GM12878 (cell line): ENCODE data around the gene YWHAH. TPM values are rescaled to one million over a fixed set of nuclear protein-coding genes. Genes with fewer than 3 reads are reported as not detected.

Experiments
- ASH2L ChIP-seq: fragments of 300-600, 200-600 bp; sonication (generic); IDR thresholded peaks from 2 replicates; pipeline ENCODE4 v1.6.1; 2017; ENCODE audit warnings: low read depth, mild to moderate bottlenecking, borderline replicate concordance
- ATF3 ChIP-seq: IDR thresholded peaks from 2 replicates; pipeline ENCODE4 v1.6.1; 2011; ENCODE audit warnings: low read depth, mild to moderate bottlenecking, low read length, moderate library complexity, borderline replicate concordance; ENCODE audit errors: extremely low read depth
- CEBPB ChIP-seq, 2 experiments: fragments of 150-350 bp in 1 of 2; IDR thresholded peaks; 2 replicates each; pipeline ENCODE4 v1.6.1; 2012 to 2014; ENCODE audit warnings: low read depth in 2 of 2, low read length in 2 of 2, borderline replicate concordance in 1 of 2, inconsistent platforms in 1 of 2
- CEBPZ ChIP-seq: fragments of 150-350 bp; IDR thresholded peaks from 2 replicates; pipeline ENCODE4 v1.6.1; 2016; ENCODE audit warnings: low read depth, low read length
- HDAC6 ChIP-seq: fragments of 200-600 bp; sonication (generic); IDR thresholded peaks from one replicate; pipeline ENCODE4 v1.8.0; 2017; ENCODE audit warnings: antibody characterized with exemption; ENCODE audit not compliant: unreplicated experiment
- IRF5 ChIP-seq: fragments of 450-650 bp; IDR thresholded peaks from 2 replicates; pipeline ENCODE4 v1.6.1; 2017; ENCODE audit warnings: borderline replicate concordance
- LARP7 ChIP-seq: fragments of 450-650 bp; IDR thresholded peaks from 2 replicates; pipeline ENCODE4 v1.6.1; 2017; ENCODE audit warnings: mild to moderate bottlenecking
- MEF2A ChIP-seq: IDR thresholded peaks from 2 replicates; pipeline ENCODE4 v1.6.1; 2011; ENCODE audit warnings: low read depth, mild to moderate bottlenecking, low read length, moderate library complexity; ENCODE audit not compliant: insufficient read depth
- MLLT1 ChIP-seq: fragments of 450-650 bp; IDR thresholded peaks from 2 replicates; pipeline ENCODE4 v1.6.1; 2016; ENCODE audit warnings: mild to moderate bottlenecking
- NBN ChIP-seq: fragments of 450-650 bp; IDR thresholded peaks from 2 replicates; pipeline ENCODE4 v1.6.1; 2016
- NFIC ChIP-seq: IDR thresholded peaks from 2 replicates; pipeline ENCODE4 v1.6.1; 2012; ENCODE audit warnings: low read depth, mild to moderate bottlenecking, inconsistent platforms, low read length, moderate library complexity
- PBX3 ChIP-seq: IDR thresholded peaks from 2 replicates; pipeline ENCODE4 v1.6.1; 2011; ENCODE audit warnings: mild to moderate bottlenecking, low read depth, low read length, moderate library complexity; ENCODE audit not compliant: insufficient replicate concordance
- POU2F2 ChIP-seq: IDR thresholded peaks from 3 replicates; pipeline ENCODE4 v1.6.1; 2011; ENCODE audit warnings: low read depth, mild to moderate bottlenecking, low read length, borderline replicate concordance
- RAD21 ChIP-seq: IDR thresholded peaks from 2 replicates; pipeline ENCODE4 v1.6.1; 2011; ENCODE audit warnings: mild to moderate bottlenecking, low read depth, low read length, moderate library complexity; ENCODE audit not compliant: insufficient read depth
- RB1 ChIP-seq: fragments of 450-650 bp; formaldehyde crosslinking; IDR thresholded peaks from 2 replicates; pipeline ENCODE4 v1.6.1; 2017; ENCODE audit warnings: mild to moderate bottlenecking, borderline replicate concordance
- SIN3A ChIP-seq: IDR thresholded peaks from 2 replicates; pipeline ENCODE4 v1.6.1; 2012; ENCODE audit warnings: low read depth, low read length, improper control_type of control experiment
- SRF ChIP-seq, 2 experiments: IDR thresholded peaks; 2 replicates each; pipeline ENCODE4 v1.6.1; 2011; ENCODE audit warnings: low read depth in 2 of 2, low read length in 2 of 2, mild to moderate bottlenecking in 1 of 2, moderate library complexity in 1 of 2
- STAT1 ChIP-seq: fragments of 450-650 bp; conservative IDR thresholded peaks from 2 replicates; pipeline ENCODE4 v1.6.1; 2014; ENCODE audit warnings: antibody characterized with exemption, mild to moderate bottlenecking
- SUPT20H ChIP-seq: IDR thresholded peaks from 2 replicates; pipeline ENCODE4 v1.6.1; 2011; ENCODE audit warnings: low read depth, mild to moderate bottlenecking, low read length, moderate library complexity, borderline replicate concordance; ENCODE audit not compliant: control insufficient read depth
- SUZ12 ChIP-seq: fragments of 200-600 bp; sonication (generic); IDR thresholded peaks from one replicate; pipeline ENCODE4 v1.6.1; 2018; ENCODE audit warnings: antibody characterized with exemption, mild to moderate bottlenecking; ENCODE audit not compliant: unreplicated experiment
- TCF7 ChIP-seq: IDR thresholded peaks from 2 replicates; pipeline ENCODE4 v1.6.1; 2014; ENCODE audit warnings: antibody characterized with exemption, borderline replicate concordance
- YY1 ChIP-seq: IDR thresholded peaks from 2 replicates; pipeline ENCODE4 v1.6.1; 2011; ENCODE audit warnings: low read depth, mild to moderate bottlenecking, low read length
- ZBED1 ChIP-seq: IDR thresholded peaks from 2 replicates; pipeline ENCODE4 v1.6.1; 2016; ENCODE audit warnings: borderline replicate concordance
- ZNF207 ChIP-seq: fragments of 450-650 bp; IDR thresholded peaks from 2 replicates; pipeline ENCODE4 v1.6.1; 2014; ENCODE audit warnings: antibody characterized with exemption, mild to moderate bottlenecking, borderline replicate concordance
- polyA plus RNA-seq, 11 experiments: library from polyadenylated mRNA; depleted of rRNA in 4 of 11; unstranded in 6 of 11; stranded (reverse) in 5 of 11; fragments of >200 nt; fragmentation: Nextera tagmentation in 4 of 11; fragmentation: Illumina TruSeq in 1 of 11; extraction: Ambion mirVana in 4 of 11; extraction: Trizol in 1 of 11; gene quantifications; 1 replicate in 1 of 11; 2 replicates in 10 of 11; pipeline versions ENCODE4 v1.2.1 to v1.2.3, GENCODE V29; 2011 to 2016; ENCODE audit warnings: inconsistent platforms in 2 of 11, missing spikeins in 2 of 11, low read depth in 1 of 11
- total RNA-seq, 4 experiments: library from RNA; depleted of rRNA in 3 of 4; stranded (reverse); fragments of >200 nt in 3 of 4; fragmentation: Illumina TruSeq in 1 of 4; extraction: Trizol in 1 of 4; gene quantifications; 2 replicates each; pipeline versions ENCODE4 v1.2.1 to v1.2.3, GENCODE V29; 2013 to 2021

Gene YWHAH
- total and polyA plus RNA-seq, 10 of the 15 experiments (the other 5 are each of a cell fraction or from before 2014, with no cell fraction given), result 34.2 to 197 (median 115) TPM

GRCh38 chr22:31947296-31947695 lies 3.0 kb downstream of the YWHAH start (continued):
- TF ChIP-seq SUPT20H (no peak), PBX3 (peak; percentile 54), HDAC6 (no peak), RB1 (peak; percentile 65; the same call in 1 of the 2 replicates), STAT1 (no peak), IRF5 (no peak), TCF7 (no peak), NFIC (no peak), SUZ12 (no peak), MLLT1 (no peak), NBN (0 out of 2 replicates have a peak, but pooled peaks have one; percentile 24), LARP7 (no peak), SRF (IDR thresholded peaks at IDR 0.05; ENCODE audit: low read depth in 2 of 2, low read length in 2 of 2) (no peak), ASH2L (no peak), POU2F2 (no peak), ZNF207 (no peak), ZBED1 (no peak), CEBPB (IDR thresholded peaks at IDR 0.05; ENCODE audit: borderline replicate concordance in 1 of 2, low read depth in 2 of 2, low read length in 2 of 2) (no peak), SIN3A (no peak), YY1 (0 out of 2 replicates have a peak, but pooled peaks have one; percentile 9), RAD21 (peak; percentile 92), ATF3 (no peak), CEBPZ (no peak), MEF2A (no peak)
